ENCODE results near the gene MARK2.

The MARK2 gene

DNA sequence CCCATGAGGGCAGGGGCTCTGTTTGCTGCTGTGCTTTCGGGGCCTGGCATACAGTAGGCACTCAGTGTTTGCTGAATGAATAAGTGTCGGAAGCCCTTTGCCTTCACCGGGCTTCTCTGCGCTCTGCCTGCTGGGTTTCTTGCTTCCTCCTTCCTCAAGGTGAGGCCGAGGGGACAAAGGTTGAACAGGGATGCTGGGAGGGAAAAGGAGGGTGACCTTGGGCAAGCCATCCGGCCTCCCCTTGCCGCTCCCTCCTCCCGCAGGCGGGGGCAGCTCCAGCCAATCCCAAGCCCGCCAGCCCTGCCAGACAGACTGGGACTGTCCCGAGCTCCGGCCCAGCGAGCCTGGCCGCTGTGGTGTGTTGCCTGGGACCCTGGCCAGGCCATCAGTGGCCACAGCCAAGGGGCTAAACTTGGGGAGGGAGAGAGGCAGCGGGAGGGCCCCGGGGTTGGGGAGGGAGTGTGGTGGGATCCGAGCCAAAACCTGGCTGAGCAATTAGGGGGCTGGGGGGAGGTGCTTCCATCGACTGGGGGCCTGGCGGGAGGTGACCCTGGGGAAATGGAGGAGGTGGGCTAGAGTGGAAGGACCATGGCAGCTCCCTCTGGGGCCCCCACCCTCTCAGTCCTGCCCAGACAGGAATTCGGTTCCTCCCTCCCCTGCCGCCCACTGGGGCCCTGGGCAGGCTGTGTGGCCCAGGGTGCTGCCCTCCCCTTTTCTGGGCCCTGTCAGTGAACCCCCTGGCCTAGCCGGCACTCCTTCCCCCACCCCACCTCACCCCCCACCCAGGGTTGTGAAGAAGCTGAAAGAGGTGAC, 81.4 kb downstream of the MARK2 start:
- TF ChIP-seq, protein P1, sequence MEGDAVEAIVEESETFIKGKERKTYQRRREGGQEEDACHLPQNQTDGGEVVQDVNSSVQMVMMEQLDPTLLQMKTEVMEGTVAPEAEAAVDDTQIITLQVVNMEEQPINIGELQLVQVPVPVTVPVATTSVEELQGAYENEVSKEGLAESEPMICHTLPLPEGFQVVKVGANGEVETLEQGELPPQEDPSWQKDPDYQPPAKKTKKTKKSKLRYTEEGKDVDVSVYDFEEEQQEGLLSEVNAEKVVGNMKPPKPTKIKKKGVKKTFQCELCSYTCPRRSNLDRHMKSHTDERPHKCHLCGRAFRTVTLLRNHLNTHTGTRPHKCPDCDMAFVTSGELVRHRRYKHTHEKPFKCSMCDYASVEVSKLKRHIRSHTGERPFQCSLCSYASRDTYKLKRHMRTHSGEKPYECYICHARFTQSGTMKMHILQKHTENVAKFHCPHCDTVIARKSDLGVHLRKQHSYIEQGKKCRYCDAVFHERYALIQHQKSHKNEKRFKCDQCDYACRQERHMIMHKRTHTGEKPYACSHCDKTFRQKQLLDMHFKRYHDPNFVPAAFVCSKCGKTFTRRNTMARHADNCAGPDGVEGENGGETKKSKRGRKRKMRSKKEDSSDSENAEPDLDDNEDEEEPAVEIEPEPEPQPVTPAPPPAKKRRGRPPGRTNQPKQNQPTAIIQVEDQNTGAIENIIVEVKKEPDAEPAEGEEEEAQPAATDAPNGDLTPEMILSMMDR (IDR thresholded peaks at IDR 0.05; ENCODE audit: control insufficient read depth, extremely low read depth, insufficient read depth) = no peak
- DNase-seq (ENCODE audit: low read depth) = no peak
- no peak overlapping the region for H3K4me3 ChIP-seq (ENCODE audit: low read depth, low read length)

DNA sequence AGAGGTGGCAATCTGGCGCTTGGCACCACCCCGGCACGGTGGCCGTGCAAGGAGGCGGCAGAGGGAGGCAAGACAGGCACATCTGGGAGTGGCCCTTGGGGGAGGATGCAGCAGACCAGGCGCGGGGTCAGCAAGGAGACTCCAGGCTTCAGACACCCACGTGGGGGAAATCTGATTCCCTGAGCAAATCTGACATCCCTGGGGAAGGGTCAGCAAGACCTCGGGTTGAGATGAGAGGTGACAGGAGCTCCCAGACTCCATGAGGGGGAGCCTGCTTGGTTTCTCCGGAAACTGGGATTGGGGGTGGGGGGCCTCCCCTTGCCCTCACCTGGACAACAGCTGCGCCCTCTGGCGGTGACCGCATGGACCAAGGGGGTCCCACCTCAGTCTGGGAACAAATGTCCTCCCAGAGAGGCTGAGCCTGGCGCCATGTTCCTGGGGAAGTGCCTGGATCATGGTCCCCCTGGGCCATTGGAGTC, 82.1 kb downstream of the MARK2 start:
- no peak overlapping the region for H3K4me3 ChIP-seq (ENCODE audit: low read depth, low read length)
- DNase-seq (ENCODE audit: low read depth) = no peak
- TF ChIP-seq, protein P1 (IDR thresholded peaks at IDR 0.05; ENCODE audit: control insufficient read depth, extremely low read depth, insufficient read depth) = no peak

DNA sequence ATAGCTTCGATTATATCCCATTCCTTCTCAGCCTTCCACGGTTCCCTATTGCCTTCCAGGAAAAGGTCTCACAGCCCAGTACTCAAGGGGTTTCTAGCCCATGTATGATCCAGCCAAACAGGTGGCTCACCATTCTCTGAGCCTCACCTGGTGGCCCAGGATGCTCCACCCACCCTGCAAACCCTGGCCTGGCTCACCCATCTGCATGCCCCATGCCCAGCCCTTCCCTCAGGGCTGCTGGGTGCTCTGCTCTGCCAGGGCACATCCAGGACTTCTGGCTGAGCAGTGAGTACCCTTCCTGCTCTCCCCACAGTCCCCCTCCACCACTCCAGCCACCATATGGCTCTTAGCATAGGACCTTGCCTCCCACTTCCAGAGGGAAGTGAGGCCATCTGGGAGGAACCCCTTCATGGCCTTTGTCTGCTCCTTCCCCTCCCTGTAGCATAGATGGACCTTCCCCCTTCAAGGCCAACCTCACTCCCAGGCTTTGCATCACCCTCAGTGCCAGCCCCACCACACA, 83.8 kb downstream of the MARK2 start:
- no peak for DNase-seq (ENCODE audit: low read depth)
- TF ChIP-seq, protein P1 (IDR thresholded peaks at IDR 0.05; ENCODE audit: control insufficient read depth, extremely low read depth, insufficient read depth) = no peak
- no peak overlapping the region for H3K4me3 ChIP-seq (ENCODE audit: low read depth, low read length)

DNA sequence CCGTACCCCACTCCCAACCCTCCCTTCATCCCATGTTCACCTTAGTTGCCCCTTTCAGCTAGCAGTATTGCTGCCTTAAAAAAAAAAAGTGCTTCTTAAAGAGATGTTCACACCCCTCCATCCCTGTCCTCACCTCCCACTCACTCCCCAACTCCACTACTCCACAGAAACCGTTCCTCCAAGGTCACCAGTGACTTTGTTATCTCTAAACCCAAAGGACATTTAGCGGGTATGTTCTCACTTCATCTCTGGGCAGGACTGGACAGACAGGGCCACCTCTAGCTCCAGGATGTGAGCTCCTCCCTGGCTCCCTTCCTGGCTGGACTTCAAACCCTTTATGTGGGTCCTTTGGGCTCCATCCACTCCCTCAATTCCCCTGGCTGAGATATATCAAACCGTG, 84.4 kb downstream of the MARK2 start:
- DNase-seq (ENCODE audit: low read depth) = no peak
- H3K4me3 ChIP-seq (ENCODE audit: low read depth, low read length) = no peak overlapping the region
- TF ChIP-seq, protein P1 (IDR thresholded peaks at IDR 0.05; ENCODE audit: control insufficient read depth, extremely low read depth, insufficient read depth) = no peak

DNA sequence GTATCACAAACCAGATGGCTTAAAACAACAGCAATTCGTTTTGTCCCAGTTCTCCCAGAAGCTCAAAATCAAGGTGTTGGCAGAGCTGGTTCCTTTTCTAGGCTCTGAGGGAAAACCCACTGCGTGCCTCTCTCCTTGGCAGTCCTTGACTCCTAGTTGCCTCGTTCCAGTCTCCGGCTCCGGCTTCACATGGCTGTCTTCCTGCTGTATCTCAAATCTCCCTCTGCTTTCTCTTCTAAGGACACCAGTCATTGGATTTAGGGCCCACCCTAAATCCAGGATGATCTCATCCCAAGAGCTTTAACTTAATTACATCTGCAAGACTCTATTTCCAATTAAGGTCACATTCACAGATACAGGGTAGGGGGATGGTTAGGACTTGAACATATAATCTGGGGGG, 90.7 kb downstream of the MARK2 start:
- TF ChIP-seq, protein P1 (IDR thresholded peaks at IDR 0.05; ENCODE audit: control insufficient read depth, extremely low read depth, insufficient read depth) = no peak
- H3K4me3 ChIP-seq (ENCODE audit: low read depth, low read length) = no peak overlapping the region
- DNase-seq (ENCODE audit: low read depth) = no peak

DNA sequence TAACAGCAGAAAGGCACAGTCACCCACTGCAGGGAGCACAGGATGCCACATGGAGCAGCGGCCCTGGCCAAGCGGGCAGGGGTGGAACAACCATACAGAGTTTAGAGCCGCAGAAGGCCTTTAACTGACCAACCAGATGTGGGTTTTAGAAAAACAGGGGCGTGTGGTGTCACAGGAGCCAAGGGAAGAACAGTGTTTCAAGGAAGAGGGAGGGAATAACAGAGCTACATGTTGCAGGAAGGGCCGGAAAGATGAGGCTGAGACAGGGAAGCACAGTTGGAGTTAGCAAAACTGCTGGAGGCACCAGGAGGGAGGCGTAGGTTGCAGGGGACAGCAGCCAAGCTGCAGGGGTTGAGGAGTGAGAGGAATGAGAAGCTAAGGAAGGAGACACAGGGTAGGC, 92.1 kb downstream of the MARK2 start:
- DNase-seq (ENCODE audit: low read depth) = no peak
- H3K4me3 ChIP-seq (ENCODE audit: low read depth, low read length) = no peak overlapping the region
- TF ChIP-seq, protein P1 (IDR thresholded peaks at IDR 0.05; ENCODE audit: control insufficient read depth, extremely low read depth, insufficient read depth) = no peak
